Fibroblast of lung (primary cell): ENCODE data around the gene PSD4.

Source experiments
- EZH2 ChIP-seq: IDR thresholded peaks from 2 replicates; pipeline ENCODE4 v1.5.1; 2012; ENCODE audit warnings: low read length, control low read depth, mild to moderate bottlenecking; ENCODE audit errors: missing control alignments
- TF ChIP-seq, protein P1 (sequence below), 2 donors: IDR thresholded peaks in 1 of 2; conservative IDR thresholded peaks in 1 of 2; 1 replicate in 1 of 2; 2 replicates in 1 of 2; pipeline ENCODE4 v1.5.1; 2011 to 2012; ENCODE audit warnings: low read length in 2 of 2, control low read depth in 1 of 2, inconsistent platforms in 1 of 2, low read depth in 1 of 2, mild to moderate bottlenecking in 1 of 2

- TF ChIP-seq, protein P1, sequence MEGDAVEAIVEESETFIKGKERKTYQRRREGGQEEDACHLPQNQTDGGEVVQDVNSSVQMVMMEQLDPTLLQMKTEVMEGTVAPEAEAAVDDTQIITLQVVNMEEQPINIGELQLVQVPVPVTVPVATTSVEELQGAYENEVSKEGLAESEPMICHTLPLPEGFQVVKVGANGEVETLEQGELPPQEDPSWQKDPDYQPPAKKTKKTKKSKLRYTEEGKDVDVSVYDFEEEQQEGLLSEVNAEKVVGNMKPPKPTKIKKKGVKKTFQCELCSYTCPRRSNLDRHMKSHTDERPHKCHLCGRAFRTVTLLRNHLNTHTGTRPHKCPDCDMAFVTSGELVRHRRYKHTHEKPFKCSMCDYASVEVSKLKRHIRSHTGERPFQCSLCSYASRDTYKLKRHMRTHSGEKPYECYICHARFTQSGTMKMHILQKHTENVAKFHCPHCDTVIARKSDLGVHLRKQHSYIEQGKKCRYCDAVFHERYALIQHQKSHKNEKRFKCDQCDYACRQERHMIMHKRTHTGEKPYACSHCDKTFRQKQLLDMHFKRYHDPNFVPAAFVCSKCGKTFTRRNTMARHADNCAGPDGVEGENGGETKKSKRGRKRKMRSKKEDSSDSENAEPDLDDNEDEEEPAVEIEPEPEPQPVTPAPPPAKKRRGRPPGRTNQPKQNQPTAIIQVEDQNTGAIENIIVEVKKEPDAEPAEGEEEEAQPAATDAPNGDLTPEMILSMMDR (conservative IDR thresholded peaks at IDR 0.05 in 1 of 2, IDR thresholded peaks at IDR 0.05 in 1 of 2; ENCODE audit: low read depth in 1 of 2, low read length in 2 of 2) = no peak
- TF ChIP-seq EZH2 = no peak
These were observed 14.0 kb downstream of the PSD4 start for GRCh38 chr2:113187771-113188170.
